Gastrocnemius medialis (tissue), 4 donors: ENCODE data around the gene ERGIC3.
A peak's percentile ranks its signal among the peaks of the same experiment; 100 is the strongest.

Experiments
- POLR2A ChIP-seq, 2 donors: fragments of 450-650 bp; IDR thresholded peaks; one replicate each; pipeline ENCODE4 v1.6.1; 2017; ENCODE audit warnings: antibody characterized with exemption in 2 of 2, mild to moderate bottlenecking in 2 of 2, moderate library complexity in 2 of 2
- TF ChIP-seq, protein P1 (sequence below), 5 experiments: fragments of 450-650 bp in 3 of 5; fragments of 200-600 bp in 2 of 5; sonication (generic) in 2 of 5; IDR thresholded peaks in 4 of 5; conservative IDR thresholded peaks in 1 of 5; 1 replicate in 4 of 5; 2 replicates in 1 of 5; pipeline ENCODE4 v1.5.1; 2016 to 2019; ENCODE audit warnings: antibody characterized with exemption in 5 of 5, mild to moderate bottlenecking in 3 of 5, moderate library complexity in 3 of 5

DNA sequence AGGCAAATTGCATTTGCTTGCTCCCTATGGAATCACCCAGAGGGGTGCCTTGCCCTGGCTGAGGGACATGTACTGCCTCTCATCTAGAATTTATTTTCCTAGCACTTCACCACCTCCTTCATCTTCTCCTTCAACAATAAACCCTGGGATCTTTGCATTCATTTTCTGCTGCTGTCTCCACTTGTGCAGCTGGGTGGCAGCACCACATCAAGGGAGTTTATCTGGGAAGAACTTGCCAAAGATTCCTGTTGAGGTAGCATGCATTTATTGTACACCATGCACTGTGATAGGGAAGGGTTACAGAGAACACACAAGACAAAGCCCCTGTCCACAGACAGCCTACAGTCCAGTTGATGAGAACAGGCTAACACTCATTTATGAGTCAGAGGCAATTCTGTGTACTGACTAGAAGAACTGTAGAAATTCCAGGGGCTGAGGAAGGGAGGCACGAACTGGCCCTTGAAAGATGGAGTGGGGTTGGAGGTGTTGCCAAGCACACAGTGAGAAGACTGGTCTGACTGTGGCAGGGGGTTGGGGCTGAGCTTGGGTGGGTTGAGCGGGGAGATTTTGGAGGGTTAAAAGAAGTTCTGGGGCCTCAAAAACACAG lies 30.0 kb upstream of the ERGIC3 start:
- TF ChIP-seq, protein P1, sequence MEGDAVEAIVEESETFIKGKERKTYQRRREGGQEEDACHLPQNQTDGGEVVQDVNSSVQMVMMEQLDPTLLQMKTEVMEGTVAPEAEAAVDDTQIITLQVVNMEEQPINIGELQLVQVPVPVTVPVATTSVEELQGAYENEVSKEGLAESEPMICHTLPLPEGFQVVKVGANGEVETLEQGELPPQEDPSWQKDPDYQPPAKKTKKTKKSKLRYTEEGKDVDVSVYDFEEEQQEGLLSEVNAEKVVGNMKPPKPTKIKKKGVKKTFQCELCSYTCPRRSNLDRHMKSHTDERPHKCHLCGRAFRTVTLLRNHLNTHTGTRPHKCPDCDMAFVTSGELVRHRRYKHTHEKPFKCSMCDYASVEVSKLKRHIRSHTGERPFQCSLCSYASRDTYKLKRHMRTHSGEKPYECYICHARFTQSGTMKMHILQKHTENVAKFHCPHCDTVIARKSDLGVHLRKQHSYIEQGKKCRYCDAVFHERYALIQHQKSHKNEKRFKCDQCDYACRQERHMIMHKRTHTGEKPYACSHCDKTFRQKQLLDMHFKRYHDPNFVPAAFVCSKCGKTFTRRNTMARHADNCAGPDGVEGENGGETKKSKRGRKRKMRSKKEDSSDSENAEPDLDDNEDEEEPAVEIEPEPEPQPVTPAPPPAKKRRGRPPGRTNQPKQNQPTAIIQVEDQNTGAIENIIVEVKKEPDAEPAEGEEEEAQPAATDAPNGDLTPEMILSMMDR (IDR thresholded peaks at IDR 0.05 in 4 of 5, conservative IDR thresholded peaks at IDR 0.05 in 1 of 5), result peak in 3 of 5 experiments; percentile 32 to 44 (median 32)
- no peak for TF ChIP-seq POLR2A (IDR thresholded peaks at IDR 0.05)
